Neural cell (in vitro differentiated cells): ENCODE measurements around the gene GADL1. TPM values are rescaled to one million over a fixed set of nuclear protein-coding genes. Genes with fewer than 3 reads are reported as not detected.

Experiments
- H2AFZ ChIP-seq: fragments of 200-600, 300-800 bp; sonication (generic), shearing (Covaris generic); 2 replicates; pipeline ENCODE4 v1.6.0; 2014; ENCODE audit warnings: low read depth, mild to moderate bottlenecking, antibody characterized with exemption, low read length, moderate library complexity
- H3F3A ChIP-seq: fragments of 200-600 bp; shearing (Covaris generic); 2 replicates; pipeline ENCODE4 v1.6.1; 2016; ENCODE audit warnings: mild to moderate bottlenecking, moderate library complexity, mixed read lengths, antibody characterized with exemption, low read length; ENCODE audit not compliant: insufficient read depth, poor library complexity, severe bottlenecking
- H3K27ac ChIP-seq: fragments of 200-600, 300-800 bp; sonication (generic), shearing (Covaris generic); 2 replicates; pipeline ENCODE4 v1.5.1; 2014; ENCODE audit warnings: mild to moderate bottlenecking, low read length, moderate library complexity
- H3K27me3 ChIP-seq: fragments of 300-800, 200-600 bp; sonication (generic), shearing (Covaris generic); 2 replicates; pipeline ENCODE4 v1.6.0; 2014; ENCODE audit warnings: mild to moderate bottlenecking, low read depth, low read length, moderate library complexity; ENCODE audit not compliant: insufficient read depth
- H3K36me3 ChIP-seq: fragments of 300-800, 200-600 bp; sonication (generic), shearing (Covaris generic); 2 replicates; pipeline ENCODE4 v1.5.1; 2014; ENCODE audit warnings: mild to moderate bottlenecking, antibody characterized with exemption, low read length, moderate library complexity; ENCODE audit not compliant: insufficient read depth
- H3K4me2 ChIP-seq: fragments of 300-800, 200-600 bp; sonication (generic), shearing (Covaris generic); 2 replicates; pipeline ENCODE4 v1.6.0; 2014; ENCODE audit warnings: mild to moderate bottlenecking, low read length
- H3K4me3 ChIP-seq: fragments of 300-800, 200-600 bp; sonication (generic), shearing (Covaris generic); 2 replicates; pipeline ENCODE4 v1.5.1; 2014; ENCODE audit warnings: mild to moderate bottlenecking, low read length, moderate library complexity
- H3K79me2 ChIP-seq: fragments of 200-600 bp; shearing (Covaris generic); replicated peaks from 2 replicates; pipeline ENCODE4 v1.6.0; 2014; ENCODE audit warnings: mild to moderate bottlenecking, low read length, moderate library complexity; ENCODE audit not compliant: insufficient read depth
- H3K9ac ChIP-seq: fragments of 300-800, 200-600 bp; sonication (generic), shearing (Covaris generic); 2 replicates; pipeline ENCODE4 v1.6.1; 2016; ENCODE audit warnings: mild to moderate bottlenecking, low read length, mixed read lengths
- H3K9me2 ChIP-seq: fragments of 200-600 bp; shearing (Covaris generic); 2 replicates; pipeline ENCODE4 v1.6.1; 2016; ENCODE audit warnings: mild to moderate bottlenecking, low read length, mixed read lengths; ENCODE audit not compliant: insufficient read depth
- H3K9me3 ChIP-seq: fragments of 200-600, 300-800 bp; sonication (generic), shearing (Covaris generic); 2 replicates; pipeline ENCODE4 v1.6.1; 2016; ENCODE audit warnings: mild to moderate bottlenecking, mixed run types, low read length, moderate library complexity, mixed read lengths
- H4K20me1 ChIP-seq: fragments of 200-600 bp; shearing (Covaris generic); 2 replicates; pipeline ENCODE4 v1.6.1; 2016; ENCODE audit warnings: mild to moderate bottlenecking, mixed run types; ENCODE audit not compliant: insufficient read depth
- EP300 ChIP-seq: fragments of 450-650 bp; conservative IDR thresholded peaks from 2 replicates; pipeline ENCODE4 v1.6.1; 2014; ENCODE audit warnings: antibody characterized with exemption, mild to moderate bottlenecking, moderate library complexity; ENCODE audit not compliant: poor library complexity, severe bottlenecking
- EZH2 ChIP-seq: fragments of 200-600, 300-800 bp; shearing (Covaris generic), sonication (generic); IDR thresholded peaks from 2 replicates; pipeline ENCODE4 v1.6.1; 2014; ENCODE audit warnings: antibody characterized with exemption, low read length, borderline replicate concordance, mild to moderate bottlenecking; ENCODE audit not compliant: insufficient read depth, poor library complexity, severe bottlenecking
- MXI1 ChIP-seq: fragments of 450-650 bp; conservative IDR thresholded peaks from 2 replicates; pipeline ENCODE4 v1.6.1; 2014; ENCODE audit warnings: antibody characterized with exemption, mild to moderate bottlenecking; ENCODE audit not compliant: poor library complexity, severe bottlenecking
- POLR2AphosphoS5 ChIP-seq: IDR thresholded peaks from 2 replicates; pipeline ENCODE4 v1.6.1; 2012
- RAD21 ChIP-seq: fragments of 450-650 bp; conservative IDR thresholded peaks from 2 replicates; pipeline ENCODE4 v1.6.1; 2014; ENCODE audit warnings: antibody characterized with exemption, mild to moderate bottlenecking, moderate library complexity
- SMC3 ChIP-seq: fragments of 450-650 bp; conservative IDR thresholded peaks from 2 replicates; pipeline ENCODE4 v1.6.1; 2014; ENCODE audit warnings: antibody characterized with exemption, mild to moderate bottlenecking, moderate library complexity; ENCODE audit not compliant: poor library complexity
- TAF1 ChIP-seq: IDR thresholded peaks from 2 replicates; pipeline ENCODE4 v1.6.1; 2012; ENCODE audit warnings: low read depth
- polyA plus RNA-seq: library from polyadenylated mRNA; depleted of rRNA; stranded (reverse); fragments of >200 nt; gene quantifications from 2 replicates; pipeline ENCODE4 v1.2.3, GENCODE V29; 2014
- TF ChIP-seq, protein P1 (sequence below): IDR thresholded peaks from 2 replicates; pipeline ENCODE4 v1.6.1; 2012; ENCODE audit warnings: borderline replicate concordance
- TF ChIP-seq, protein P2 (sequence below): fragments of 450-650 bp; IDR thresholded peaks from 2 replicates; pipeline ENCODE4 v1.5.1; 2014; ENCODE audit warnings: antibody characterized with exemption, mild to moderate bottlenecking, moderate library complexity; ENCODE audit not compliant: poor library complexity, severe bottlenecking

The GADL1 gene
- polyA plus RNA-seq, 1 donor from 2014 or later = not detected

DNA sequence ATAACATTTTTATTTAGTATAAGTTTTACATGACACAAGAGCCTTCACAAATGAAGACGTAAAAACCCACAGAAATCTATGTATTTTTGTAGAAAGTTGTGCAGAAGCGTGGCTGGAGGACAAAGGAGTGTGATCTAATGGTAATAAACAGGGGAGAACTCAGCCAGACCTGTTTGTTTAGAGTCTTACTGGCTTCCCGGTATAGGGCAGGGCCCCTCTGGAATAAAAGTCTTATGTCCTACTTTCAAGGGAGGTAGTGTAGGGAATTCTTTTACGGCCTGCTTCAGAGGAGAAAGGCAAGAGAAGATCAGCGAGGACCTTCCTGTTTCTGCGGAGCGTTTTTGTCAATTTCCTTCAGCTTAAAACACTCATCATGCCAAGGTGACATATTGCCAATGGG, 184.4 kb downstream of the GADL1 start:
- Histone ChIP-seq H4K20me1 (no peaks in the 10 kb centered on the region), H3K9ac (no peak overlapping the region), H3K36me3 (no peaks in the 10 kb centered on the region), H3K4me3 (no peak overlapping the region), H3K79me2 (no peaks in the 10 kb centered on the region), H3F3A (no peaks in the 10 kb centered on the region), H3K9me3 (no peaks in the 10 kb centered on the region), H3K4me2 (no peak overlapping the region), H2AFZ (no peak overlapping the region), H3K27ac (no peak overlapping the region), H3K27me3 (no peaks in the 10 kb centered on the region), H3K9me2 (no peaks in the 10 kb centered on the region)
- TF ChIP-seq SMC3 (no peak), EP300 (no peak), EZH2 (no peak), TAF1 (no peak)

DNA sequence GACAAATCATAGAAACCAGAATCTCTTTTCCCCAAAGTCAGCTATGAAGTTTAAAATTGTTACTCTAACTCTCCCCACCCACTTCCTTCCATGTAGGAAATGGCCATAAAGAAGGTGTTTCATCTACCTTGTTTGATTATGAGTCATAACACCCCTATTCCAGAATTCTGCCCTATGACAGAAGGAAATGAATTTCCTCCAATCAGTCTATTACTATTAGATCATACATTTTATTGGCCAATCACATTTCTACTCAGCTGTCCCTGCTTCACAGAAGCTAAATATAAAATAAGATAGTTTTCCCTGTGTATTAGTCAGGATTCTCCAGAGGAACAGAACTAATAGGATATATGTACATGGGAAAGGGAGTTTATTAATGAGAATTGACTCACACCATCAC, 186.0 kb downstream of the GADL1 start:
- no peak overlapping the region for H2AFZ ChIP-seq
- H3K9me3 ChIP-seq = no peaks in the 10 kb centered on the region

More for the DNA sequence above, 186.0 kb downstream of the GADL1 start:
- Histone ChIP-seq H3K9me2 (no peaks in the 10 kb centered on the region), H3K27me3 (no peaks in the 10 kb centered on the region), H3K4me2 (no peak overlapping the region), H3K36me3 (no peaks in the 10 kb centered on the region), H3K79me2 (no peaks in the 10 kb centered on the region), H3K27ac (no peak overlapping the region), H3K9ac (no peak overlapping the region), H3K4me3 (no peak overlapping the region), H3F3A (no peaks in the 10 kb centered on the region), H4K20me1 (no peaks in the 10 kb centered on the region)
- TF ChIP-seq EP300 (no peak), EZH2 (no peak), TAF1 (no peak), MXI1 (no peak), RAD21 (no peak), POLR2AphosphoS5 (no peak), SMC3 (no peak)
- TF ChIP-seq, protein P1, sequence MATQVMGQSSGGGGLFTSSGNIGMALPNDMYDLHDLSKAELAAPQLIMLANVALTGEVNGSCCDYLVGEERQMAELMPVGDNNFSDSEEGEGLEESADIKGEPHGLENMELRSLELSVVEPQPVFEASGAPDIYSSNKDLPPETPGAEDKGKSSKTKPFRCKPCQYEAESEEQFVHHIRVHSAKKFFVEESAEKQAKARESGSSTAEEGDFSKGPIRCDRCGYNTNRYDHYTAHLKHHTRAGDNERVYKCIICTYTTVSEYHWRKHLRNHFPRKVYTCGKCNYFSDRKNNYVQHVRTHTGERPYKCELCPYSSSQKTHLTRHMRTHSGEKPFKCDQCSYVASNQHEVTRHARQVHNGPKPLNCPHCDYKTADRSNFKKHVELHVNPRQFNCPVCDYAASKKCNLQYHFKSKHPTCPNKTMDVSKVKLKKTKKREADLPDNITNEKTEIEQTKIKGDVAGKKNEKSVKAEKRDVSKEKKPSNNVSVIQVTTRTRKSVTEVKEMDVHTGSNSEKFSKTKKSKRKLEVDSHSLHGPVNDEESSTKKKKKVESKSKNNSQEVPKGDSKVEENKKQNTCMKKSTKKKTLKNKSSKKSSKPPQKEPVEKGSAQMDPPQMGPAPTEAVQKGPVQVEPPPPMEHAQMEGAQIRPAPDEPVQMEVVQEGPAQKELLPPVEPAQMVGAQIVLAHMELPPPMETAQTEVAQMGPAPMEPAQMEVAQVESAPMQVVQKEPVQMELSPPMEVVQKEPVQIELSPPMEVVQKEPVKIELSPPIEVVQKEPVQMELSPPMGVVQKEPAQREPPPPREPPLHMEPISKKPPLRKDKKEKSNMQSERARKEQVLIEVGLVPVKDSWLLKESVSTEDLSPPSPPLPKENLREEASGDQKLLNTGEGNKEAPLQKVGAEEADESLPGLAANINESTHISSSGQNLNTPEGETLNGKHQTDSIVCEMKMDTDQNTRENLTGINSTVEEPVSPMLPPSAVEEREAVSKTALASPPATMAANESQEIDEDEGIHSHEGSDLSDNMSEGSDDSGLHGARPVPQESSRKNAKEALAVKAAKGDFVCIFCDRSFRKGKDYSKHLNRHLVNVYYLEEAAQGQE = no peak
- TF ChIP-seq, protein P2, sequence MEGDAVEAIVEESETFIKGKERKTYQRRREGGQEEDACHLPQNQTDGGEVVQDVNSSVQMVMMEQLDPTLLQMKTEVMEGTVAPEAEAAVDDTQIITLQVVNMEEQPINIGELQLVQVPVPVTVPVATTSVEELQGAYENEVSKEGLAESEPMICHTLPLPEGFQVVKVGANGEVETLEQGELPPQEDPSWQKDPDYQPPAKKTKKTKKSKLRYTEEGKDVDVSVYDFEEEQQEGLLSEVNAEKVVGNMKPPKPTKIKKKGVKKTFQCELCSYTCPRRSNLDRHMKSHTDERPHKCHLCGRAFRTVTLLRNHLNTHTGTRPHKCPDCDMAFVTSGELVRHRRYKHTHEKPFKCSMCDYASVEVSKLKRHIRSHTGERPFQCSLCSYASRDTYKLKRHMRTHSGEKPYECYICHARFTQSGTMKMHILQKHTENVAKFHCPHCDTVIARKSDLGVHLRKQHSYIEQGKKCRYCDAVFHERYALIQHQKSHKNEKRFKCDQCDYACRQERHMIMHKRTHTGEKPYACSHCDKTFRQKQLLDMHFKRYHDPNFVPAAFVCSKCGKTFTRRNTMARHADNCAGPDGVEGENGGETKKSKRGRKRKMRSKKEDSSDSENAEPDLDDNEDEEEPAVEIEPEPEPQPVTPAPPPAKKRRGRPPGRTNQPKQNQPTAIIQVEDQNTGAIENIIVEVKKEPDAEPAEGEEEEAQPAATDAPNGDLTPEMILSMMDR = no peak
